Kidney capillary endothelial cell (primary cell): ENCODE data around the gene OR6N2.

ENCODE experiments used
- DNase-seq: peaks from one replicate; pipeline ENCODE4 v3.0.0-alpha.2; 2018; ENCODE audit warnings: low spot score

Gene OR6N2

DNA sequence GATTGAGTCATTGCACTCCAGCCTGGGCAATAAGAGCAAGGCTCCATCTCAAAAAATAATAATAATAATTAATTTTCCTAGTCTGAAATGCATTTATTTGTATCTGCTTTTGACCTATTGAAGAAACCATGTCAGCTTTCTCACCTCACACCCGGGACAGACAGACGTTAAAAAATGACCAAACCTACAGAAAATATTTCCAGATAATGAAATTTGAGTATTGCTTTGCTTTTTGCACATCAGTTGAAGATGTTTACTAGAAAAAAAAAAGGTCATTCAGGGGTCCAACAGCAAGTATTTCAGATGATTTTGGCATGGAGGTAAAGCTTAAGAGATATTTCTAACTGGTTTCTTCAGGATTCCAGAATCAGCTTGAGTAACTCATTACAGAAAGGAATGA, 26.6 kb downstream of the OR6N2 start, which contains the start of gene OR6K6:
OR6K6 (plus strand) TSS at position 301 of the 400 bp plus-strand sequence. CDS start 168 bp downstream, outside the sequence.
- no peak for DNase-seq

DNA sequence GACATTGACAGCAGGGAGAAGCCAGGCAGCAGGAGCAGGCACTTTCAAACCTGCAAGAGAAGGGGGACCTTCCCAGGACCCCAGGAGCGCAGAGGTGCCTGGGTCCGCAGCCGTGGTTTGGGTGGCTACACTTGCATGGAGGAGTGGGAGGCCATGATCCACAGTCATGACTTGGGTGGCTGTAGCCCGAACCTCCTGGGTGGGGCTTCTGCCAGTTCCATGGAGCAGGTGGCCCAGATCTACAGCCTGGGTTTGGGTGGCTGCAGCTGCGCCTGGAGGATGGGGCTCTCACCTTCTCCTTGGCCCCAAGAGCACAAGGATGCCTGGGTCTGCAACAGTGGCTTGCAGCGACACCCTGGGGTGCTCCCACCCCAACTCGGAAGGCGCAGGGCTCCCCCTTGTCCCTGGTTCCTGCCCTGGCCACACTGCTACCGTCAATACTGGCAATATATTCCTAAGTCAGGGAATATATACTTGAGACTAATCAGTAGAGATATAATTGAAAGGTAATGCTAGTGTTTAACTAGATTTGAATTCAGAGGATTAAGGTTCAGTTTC, 28.8 kb downstream of the OR6N2 start:
- DNase-seq, result no peak

DNA sequence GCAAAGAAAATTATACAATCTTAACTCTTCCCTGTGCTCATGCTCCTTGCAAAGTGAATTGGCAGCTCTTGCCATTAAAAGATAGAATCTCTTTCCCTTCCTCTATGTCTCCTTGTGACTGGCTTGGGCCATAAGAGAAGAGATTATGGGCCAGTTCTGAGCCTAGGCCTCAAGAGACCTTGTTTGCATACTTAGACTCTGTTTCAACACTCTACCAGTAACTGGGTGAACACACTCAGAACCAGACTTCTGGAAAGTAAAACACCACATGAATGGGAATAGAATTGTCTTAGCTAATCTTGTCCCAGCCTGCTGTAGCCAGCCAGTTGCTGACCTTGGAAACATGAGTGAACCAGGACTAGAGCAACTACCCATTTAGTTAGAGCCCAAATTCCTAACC, 45.2 kb downstream of the OR6N2 start:
- DNase-seq, result no peak

DNA sequence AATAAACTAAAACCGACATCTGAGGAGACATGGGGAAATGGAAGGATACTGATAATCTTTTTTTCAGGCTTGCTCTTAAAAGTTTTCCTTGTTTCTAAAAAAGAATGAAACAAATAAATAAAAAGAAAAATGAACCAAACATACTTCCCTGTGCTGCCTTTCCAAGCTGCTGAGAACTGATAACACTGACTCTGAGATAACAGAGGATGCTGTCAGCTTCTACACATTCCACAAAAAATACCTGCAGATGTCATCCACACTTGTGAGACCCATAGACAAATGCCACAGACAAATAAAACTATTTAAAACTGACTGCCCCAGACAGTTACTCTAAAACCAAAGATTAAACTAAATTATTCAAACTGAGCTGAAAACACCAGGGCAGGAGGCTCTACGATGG, 48.5 kb downstream of the OR6N2 start:
- DNase-seq, result no peak

DNA sequence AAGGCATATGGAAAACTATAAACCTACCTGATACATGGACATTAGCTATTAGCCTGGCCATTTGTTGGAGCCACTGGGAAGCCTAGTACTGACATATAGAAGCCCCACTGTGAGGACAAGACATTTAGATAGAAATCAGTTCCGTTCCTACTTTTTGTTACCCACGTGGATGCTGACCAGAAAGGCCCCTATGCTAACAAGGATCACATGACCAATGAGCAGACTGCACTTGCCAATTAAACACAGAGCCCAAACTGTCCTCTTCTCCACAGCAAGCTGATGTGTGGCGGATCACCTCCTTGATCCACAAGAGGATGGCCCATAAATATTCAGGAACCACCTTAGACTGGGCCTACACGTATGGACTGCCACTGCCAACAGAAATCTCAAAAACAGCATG, 49.3 kb downstream of the OR6N2 start:
- no peak for DNase-seq

DNA sequence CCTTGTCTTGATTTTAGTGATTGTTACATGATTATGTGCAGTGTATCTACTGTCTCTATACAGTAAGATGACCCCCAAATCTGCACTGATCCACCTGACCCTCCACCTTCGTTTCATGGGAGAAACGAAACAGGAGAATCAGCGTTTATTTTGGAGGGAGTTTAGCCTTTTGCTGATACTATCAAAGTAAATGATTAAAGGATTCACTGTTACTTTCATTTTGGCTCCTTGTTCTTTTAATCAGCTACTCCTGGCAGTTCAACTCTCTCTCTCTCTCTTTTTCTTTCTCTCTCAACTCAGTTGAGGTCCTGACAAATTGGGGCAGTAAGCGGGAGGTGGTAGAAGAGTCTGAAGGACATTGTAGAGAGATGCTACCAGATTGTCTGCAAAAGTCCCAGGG, 50.6 kb downstream of the OR6N2 start:
- no peak for DNase-seq

DNA sequence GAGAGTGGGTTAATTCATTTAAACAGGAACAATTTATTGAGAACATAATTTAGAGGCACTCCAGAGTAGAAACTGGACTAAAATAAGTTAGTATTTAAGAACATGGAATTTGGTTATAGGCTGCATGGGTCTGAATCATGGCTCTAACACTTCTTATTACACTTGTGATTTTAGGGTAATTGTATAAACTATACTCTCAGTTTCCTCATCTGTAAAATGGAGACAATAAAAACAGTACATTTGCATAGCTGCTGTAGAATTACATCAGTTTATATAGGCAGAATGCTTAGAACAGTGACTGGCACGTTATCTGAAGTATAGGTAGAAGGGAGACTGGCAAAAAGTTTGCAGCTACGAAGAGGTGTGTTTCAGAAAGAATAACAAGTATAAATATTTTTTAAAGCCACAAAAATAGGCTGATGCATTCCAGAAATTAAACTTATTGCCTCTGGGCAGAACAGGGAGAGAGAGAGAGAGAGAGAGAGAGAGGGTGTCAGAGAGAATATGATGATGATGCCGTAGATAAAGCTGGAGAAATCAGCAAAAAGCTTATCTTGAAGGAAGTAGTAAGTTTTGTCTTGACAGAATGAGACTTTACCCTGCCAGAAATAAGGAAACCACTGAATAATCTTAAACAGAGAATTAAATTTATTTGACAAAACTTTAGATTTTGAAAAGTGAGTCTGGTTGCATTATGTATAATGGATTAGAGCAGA, 52.3 kb downstream of the OR6N2 start:
- no peak for DNase-seq

DNA sequence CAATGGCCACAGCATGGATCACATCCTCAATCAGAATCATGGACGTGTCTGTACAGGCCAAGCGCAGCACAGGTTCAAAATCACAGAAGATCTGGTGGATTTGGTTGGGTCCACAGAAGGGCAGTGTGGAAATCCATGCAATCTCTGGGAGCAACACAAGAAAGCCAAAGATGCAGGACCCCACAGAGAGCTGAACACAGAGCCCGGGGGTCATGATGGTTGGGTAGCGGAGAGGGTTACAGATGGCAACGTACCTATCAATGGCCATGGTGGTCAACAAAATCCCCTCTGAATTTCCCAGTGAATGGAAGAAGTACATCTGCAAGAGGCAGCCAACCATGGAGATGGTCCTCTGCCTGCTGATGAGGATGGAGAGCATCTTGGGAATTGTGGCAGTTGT, 56.6 kb downstream of the OR6N2 start:
- no peak for DNase-seq
